Dedifferentiated amniotic fluid mesenchymal stem cell (primary cell): ENCODE data around the gene TBX15.

Experiments used
- DNase-seq: peaks from one replicate; pipeline ENCODE4 v3.0.0-alpha.2; 2016; ENCODE audit errors: extremely low spot score

Gene TBX15

DNA sequence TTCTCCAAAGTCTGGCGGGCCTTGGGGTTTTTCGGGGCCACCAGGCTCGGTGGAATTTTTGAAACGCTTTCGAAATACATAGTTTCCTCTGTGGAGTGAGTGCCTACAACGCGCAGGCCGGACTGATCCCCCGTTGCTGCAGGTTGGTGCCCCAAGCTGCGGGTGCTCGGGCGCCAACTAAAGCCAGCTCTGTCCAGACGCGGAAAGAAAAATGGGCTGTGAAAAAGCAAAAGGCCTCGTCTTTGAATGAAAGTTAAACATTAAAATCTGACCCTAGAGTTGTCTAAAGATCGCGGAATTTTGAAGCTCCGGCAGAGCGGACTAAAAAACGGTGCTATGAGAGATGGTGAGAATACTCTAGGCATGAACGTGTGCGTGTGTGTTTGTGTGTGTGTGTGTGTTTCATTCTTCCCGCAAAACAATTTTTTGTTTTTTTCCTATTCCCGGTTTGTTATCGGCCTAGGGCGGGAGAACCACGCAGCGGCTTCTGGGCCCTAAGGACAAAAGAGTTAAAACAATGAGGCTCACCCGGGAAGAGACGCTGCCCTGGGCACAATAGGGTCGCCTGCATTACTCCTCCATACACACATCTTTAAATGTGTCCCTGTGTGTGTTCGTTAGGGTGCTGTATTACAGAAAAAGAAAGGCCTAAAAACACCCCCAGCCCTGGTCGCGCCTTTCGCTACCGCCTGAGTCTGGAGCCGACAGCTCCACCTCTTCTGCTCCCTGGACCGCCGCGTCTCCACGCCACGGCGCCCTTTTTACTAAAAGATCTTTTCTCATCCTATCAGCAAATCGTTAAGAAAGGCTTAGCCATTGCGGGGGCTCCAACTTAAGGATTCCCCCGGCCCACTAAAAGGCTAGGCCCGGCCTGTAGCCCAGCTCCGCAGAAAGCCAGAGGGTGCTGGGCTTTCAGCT, 3.2 kb downstream of the TBX15 start:
- no peak for DNase-seq

DNA sequence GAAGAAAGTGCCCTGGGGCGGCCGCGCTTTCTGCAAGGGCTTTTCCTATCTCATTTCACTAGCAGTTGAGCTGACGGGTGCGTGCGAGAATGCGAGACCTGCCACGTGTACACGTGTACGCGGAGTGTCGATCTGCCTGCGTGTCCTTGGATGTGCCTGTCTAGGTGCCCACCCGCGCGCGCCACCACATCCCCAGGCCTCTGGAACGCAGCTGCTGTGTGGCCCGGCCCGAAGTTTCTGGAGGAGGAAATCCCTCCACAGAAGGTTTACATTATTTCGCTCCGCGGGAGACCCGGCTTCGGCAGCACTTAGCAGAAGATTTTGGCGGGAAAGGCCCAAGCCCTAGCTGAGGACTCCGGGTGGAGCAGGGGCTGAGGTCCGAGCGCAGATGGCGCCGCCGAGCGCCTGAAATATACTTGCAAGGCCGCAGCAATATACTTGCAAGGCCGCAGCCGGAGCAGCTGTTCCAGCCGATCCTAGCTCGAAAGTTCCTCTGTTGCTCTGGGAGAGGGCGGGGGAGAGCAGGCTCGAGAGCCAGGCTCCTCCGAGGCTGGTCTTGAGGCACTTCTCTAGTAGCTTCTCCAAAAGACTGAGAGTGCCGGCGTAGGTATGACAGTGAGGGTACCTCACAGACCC, 3.9 kb downstream of the TBX15 start:
- DNase-seq: no peak

DNA sequence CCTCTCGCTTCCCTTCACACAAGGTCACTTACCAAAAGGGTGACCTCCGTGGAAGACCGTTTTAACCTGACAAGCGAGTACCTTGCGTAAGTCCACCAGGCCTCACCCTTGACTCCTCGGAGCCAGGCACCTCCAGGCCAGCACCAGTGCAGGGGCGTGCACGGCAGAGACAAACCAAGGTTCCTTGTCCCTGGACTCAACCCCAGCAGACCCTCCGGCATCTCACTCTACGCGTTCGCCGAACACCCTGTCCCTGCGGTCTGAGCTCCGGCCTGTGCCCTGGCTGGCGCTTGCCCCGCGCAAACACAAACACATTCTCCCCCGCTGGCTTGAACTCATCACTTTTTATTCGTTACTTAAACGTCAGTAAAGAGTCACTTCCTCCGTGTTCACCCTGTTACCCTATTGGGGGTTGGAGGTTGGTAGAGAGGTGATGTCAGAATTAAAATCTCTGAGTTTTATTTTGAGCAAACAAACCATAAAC, 4.5 kb downstream of the TBX15 start:
- DNase-seq: no peak

DNA sequence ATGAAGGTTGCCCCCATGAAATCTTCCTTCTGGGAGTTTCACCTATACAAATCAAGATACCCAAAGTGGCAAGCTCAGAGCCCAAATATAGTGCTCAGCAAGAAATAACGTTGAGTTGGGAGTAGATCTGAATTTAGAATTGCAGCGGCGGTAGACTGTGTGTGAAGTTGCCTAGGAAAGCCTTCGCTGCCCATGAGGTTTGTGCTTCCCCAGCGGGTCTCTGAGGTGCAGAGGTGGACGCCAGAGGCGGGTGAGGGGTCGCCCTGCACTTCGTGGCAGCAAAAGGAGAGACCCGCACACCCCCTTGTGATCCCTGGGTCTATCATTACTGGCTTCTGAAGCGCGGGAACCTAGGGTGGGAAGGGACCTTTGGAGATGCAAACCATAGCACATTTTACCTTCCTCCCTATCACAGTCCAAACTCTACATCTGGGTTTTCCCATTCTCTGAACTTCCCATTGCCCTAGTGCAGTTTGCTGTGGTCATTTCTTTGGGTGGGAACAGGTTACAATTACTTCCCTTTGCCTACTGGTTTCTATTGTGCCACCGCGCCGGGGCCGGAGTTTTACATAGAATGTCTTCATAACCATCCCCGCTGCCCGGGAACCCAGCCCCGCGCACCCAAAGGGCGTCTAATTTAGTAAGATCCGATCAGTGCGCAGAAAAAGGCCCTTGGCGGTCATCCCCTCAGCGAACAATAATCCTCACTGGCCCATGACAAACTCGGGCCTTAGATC, 5.2 kb downstream of the TBX15 start:
- DNase-seq: no peak

DNA sequence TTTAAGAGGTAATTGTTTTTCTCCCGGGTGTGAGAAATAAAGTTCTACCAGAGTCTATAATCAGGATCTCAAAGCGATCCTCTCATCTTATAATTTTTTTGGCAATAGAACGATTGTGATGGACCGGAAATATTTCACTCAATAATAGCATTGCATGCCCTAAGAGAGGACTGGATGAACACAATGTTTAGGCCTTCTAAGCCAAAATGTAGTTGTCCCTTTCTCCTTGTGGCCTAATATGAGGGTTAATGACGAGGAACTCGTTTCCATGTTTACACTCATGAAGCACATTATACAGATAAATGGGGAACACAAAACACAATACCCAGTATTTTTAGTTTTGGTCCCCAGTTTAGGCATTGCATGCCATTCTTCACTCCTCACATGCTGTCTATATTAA, 5.9 kb downstream of the TBX15 start:
- DNase-seq: no peak

DNA sequence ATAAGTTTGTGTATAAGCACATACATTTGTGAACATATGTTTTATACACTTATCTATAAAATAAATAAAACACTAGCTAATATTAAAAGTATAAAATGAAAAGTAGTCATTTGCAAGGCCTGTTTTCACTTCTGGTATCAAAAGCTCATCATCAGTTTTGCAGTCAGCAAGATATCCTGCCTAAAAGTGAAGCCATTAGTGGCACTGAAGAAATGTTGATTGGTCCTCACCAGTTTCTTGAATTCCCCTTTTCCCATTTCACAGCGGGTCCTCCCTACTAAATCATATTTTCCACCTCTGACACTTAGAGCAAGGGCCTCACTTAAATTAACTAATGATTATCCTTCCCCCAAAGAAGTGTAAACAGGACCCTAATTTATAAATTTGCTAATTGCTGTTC, 6.7 kb downstream of the TBX15 start:
- DNase-seq: no peak

DNA sequence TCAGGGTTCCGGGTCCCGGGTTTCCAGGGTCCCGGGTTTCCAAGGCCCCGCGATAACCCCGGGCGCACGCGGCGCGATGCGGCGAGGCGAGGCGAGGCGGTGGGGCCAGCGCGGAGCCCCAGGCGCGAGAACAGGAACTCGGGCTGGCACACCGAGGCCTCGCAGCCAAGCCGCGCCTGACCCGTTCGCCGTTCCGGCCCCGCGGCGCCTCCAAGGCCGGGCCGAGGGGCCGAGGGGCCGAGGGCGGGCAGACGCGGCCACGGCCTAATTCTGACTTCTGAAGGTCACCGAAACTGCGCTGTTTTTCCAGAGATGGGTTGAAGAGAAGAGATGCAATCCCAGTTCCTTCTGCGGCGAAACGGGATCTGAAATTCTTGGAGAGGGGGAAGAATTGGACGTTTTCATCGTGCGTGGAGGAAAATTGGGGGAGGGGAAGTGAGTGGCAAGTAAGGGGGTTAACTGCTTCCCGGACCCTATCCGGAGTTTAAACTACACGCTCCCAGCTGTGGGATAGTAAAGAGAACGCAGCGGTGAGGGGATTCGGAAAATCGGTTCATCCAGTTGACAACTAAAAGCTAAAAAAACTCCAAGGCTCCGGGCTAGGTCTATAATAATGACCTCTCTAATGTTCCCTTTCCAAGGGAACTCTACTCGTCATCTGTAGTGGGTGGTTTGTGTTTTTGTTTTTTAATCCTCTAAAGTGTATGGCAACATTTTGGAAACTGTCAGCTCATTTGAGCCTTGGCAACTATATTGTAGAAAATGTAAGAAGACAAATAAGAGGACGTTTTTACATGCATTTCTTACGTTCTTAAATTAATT, 8.2 kb downstream of the TBX15 start:
- DNase-seq: no peak

DNA sequence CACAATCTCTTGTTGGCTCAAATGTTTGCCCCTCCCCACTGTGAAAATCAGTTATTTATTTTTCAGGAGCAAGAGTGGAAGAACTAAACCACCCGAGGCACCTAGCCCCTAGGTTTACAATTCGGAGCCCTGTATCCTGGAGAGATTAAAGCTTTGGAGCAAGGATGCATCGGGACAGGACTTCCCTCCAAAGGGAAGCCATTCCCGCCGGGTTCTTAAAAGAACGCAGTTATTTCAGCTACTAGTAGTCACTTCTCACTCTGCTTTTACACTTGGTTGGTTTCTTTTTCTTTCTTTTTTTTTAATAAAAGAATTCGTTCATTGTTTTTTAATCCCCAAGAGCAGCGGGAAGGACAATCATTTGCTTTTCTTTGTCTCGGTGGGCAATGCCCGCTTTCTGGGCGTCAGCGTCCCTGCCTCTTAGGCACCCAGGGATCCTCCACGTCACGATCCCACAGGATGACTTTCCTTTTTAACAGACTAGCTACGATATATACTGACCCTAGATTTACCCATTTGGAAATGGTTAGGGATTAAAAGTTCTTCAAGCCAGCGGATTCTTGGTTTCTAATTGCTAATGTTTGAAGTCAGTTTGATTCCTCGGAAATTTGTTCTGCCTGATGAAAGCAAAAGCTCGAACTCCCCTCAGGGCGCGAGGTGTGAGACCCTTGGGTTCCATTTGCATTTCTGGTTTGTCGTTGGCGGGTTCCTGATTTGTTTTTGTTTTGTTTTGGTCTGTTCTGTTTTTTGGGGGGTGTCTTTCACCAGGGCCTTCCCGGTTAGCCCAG, 9.0 kb downstream of the TBX15 start:
- DNase-seq: no peak

DNA sequence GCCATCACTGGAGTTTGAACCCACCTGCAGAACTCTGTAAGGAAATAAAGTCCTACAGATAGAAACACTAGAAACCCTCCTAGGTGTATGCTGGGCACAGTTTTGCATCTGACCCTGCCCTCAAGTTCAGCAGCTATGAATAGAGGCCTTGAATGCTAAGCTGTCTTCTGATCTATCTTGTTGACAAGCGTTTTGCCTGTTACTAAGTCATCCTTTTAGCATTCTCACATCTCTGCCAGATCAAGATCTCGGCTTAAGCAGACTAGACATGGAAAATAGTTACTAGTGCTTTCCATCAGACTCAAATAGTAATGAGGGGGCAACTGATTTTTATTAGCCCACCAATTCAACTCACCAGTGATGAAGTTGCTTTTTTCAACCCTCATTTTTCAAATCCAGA, 10.5 kb downstream of the TBX15 start:
- DNase-seq: no peak

DNA sequence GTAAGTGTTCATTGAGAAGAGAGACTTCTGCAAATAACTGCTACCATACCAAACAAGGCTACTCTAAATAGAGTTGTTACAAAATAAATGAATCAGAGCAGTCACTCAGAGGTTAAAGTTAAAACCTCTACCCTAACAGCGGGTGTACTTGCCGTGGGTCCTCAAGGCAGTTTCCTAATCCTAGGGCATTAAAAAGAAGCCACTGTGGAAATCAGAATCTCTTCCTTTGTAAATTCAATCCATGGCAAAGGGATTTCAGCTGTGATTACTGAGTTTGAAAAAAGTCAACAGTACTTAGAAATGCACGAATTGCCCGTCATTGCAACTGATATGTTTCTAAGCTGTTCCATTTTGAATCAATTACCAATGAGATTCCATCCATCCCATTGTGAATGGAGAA, 13.5 kb downstream of the TBX15 start:
- no peak for DNase-seq

DNA sequence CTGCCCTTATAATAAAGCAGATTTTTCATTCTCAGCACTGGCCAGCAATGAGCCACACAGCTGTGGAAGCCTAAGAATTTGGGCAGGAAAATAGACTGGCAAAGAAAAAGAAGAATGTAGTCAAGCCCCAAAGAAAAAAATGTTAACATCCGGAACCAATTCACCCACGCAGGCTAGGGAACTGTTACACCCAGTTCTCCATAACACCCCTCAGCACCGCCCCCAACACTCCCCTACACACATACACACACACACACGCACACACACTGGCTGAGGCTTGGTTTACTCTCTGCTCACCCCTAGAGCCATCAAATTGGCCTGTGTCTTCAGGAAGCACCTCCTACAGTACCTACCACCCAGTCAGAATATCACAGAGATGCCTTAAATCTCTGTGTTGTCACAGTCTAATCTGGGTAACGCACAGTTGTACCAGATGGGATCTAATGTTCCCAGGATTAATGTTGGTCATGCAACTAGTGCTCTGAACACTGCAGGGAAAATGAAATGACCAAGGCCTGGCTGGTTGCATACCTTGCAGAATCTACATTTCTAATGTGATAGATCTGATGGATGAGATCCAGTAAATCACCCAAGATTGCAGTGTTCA, 14.5 kb downstream of the TBX15 start:
- DNase-seq: no peak

DNA sequence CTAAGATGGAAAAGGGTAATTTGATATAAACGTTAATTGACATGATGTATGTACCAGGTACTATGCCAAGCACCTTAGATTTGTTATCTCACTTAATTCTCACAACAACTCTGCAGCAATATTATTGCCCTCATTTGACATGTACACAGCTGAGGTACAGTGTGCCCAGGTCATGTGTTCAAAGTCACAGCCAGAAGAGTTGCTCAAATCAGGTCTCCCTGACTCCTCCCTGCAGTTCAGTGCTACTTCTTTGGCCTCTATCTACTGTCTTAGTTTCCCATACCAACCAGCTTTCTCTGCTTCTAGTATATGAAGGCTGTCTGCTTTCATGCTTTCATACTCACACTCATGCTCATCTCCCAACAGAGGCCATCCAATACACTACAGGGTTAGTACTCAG, 15.1 kb downstream of the TBX15 start:
- DNase-seq: no peak

DNA sequence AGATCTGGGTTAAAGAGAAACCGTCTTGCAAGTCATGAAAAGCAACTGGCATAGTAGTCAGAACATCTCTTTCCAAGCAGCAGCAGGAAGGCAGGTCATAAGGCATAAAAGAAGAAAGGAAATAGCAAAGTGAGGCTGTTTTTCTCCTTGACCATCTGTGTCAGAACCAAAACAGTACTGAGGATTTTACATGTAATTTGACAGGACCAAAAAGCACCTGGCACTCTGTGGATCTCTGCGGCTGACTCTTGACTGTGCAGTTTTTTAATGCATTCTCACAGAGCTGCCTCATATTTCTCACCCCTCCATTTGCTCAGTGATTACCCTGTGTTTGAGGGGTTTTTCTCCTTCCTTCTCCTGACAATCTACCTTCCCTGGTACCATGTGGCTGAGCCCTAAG, 17.7 kb downstream of the TBX15 start:
- DNase-seq: no peak

DNA sequence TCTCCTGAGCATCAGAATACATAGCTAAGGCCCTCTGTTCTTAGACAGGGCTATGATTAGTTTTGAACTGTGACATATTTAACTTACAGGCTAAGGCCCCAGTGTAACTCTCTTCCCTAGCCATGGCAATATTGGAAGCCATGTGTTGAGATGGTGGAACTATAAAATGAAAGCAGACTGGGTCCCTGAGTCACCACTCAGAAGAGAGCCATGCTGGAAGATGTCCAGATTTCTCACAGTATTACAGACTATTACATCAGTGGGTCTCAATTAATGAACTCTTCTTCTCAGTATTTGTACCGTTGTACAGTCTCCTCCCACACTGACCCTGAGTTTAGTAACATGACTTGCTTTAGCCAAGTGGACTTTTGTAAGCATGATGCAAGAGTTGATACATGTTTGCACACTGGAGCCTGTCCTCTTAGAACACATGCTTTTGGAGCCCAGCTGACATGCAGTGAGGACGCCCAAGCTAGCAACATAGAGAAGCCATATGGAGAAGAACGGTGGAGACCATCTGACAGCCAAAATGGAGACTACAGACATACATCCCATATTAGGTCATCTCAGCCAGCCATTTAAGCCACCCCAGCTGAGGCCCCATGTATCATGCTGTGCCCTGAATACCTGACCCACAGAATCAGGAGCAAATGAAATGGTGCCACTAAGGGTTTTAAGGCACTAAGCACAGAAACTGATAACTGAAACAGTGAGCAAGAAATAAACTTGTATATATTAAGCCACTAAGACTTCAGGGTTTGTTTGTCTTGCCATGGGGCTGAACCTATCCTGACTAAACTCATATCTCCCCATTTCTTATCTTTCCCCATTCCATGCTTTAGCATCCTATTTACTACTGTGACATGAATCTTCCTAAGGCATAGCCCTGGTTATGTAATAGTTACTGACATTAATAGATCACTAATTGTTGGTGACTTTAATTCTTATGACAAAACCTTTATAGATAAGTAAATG, 24.4 kb downstream of the TBX15 start:
- peak; percentile 32 for DNase-seq

DNA sequence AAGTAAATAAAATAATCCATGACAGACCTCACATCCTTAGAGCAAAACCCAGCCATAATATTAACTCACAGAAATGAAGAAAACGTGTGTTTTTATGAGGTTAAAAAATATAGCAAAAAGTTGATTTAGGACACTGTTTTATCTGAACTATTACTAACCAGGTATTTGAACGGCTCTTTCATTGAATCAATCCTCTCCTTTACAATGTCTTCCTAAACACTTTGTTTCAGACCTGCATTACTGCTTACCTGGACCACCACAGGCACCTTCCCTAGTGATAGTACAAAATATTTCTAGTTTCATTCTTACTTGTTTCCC, 25.0 kb downstream of the TBX15 start:
- DNase-seq: no peak

DNA sequence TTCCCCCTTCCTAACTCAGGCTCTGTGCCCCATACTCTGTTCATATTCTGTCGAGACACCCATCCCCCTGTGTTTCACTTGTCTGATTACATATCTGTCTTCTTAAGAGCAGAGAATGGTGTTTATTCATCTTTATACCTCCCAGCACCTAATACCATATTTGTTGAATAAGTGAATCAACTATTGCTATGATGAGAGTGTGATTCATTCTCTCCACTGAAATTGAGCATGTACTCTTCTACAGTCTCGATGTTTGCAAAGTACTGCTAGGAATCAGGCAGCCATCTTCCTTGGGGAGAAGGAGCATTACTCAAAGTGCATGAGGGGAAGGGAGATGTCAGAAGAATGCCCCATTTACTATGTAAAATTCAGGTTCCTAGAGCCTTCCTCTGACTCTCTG, 27.0 kb downstream of the TBX15 start:
- no peak for DNase-seq

DNA sequence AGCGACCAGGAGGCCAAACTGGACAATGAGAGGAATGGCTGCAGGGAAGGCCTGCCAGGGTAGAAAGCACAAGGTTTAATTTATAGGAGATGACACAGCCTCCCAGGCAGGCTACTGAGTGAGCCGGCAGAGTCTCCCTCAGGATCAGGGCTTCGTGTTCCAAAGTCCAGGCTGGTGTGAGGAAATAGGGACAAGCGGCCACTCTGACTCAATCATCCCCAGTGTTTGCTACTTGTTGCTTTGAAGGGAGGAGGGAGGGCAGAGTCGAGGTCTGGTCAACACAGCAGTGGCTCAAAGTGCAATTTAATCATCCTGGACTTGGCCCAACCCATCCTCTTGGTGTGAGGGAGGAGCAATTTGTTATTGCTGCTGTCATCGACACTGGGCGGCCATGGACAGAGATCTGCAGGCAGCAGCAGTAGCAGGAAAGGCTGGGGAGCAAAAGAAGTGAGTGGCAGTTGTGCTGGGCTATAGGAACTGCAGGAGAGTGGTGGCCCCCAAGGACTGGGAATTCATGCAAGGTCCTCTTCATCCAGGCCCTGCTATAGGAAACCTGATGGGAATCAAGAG, 27.5 kb downstream of the TBX15 start:
- DNase-seq: no peak

DNA sequence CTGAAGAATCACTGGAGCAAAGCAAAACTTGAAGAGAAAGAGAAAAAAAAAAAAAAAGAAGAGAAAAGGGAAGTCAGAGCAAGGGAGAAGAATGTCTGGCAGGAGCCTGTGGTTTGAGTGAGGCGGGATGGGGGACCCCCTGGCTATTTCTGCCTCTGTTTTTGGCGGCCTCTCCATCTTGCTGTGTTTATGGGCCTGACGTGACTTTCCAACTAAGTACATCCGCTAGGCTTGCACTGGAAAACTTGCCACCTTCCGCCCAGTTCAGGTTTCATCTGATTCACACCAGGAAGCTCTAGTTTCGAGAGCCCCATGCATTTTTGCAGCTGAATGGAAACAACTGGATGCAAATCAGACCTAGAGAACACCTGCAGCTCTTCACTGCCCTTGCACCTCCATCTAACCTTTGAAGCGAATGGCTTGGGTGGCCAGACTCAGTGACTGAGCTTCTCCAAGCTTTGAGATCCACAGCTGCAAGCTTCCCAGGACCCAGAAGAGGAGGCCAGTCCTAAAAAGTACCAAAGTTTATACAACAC, 28.0 kb downstream of the TBX15 start:
- DNase-seq: no peak
